HG03432 (cell line): ENCODE measurements around the gene BABAM2.

Experiments used
- ATAC-seq: cut with Tn5 transposase; IDR thresholded peaks from one replicate; pipeline ENCODE4 v1.9.1; 2021; ENCODE audit warnings: mild to moderate bottlenecking, moderate library complexity; ENCODE audit not compliant: unreplicated experiment

The BABAM2 gene

DNA sequence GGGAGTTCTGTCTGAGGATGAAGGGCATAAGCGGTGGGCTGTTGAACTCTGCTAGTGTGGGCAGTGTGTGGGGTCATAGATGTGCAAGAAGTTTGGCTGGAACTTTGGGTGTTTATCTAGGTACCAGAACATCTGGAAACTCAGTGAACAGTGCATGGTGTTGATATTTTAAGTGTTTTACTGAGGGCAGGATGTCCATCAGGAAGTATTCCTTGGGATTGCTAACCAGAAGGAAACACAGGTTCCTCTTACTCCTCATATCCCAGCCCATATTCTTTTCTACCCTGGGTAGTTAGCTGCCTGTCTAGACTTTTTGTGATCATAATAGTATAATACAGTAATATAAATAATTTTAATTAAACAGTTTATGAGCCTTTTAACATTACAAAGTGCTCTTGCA is 15.5 kb downstream of the BABAM2 start:
- ATAC-seq, result no peak

DNA sequence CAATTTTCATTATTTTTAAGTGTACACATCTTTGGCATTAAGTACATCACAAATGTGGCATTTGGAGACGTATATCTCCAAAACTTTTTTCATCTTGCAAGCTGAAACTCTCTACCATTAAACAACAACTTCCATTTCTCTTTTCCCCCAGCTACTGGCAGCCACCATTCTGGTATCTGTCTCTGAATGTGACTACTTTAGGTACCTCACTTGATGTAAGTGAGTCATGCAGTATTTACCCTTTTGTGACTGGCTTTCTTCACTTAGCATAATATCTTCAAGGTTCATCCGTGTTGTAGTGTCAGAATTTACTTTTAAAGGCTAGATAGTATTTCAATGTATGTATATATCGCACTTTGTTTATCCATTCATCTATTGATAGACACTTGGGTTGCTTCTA is 17.0 kb downstream of the BABAM2 start:
- ATAC-seq, result no peak

DNA sequence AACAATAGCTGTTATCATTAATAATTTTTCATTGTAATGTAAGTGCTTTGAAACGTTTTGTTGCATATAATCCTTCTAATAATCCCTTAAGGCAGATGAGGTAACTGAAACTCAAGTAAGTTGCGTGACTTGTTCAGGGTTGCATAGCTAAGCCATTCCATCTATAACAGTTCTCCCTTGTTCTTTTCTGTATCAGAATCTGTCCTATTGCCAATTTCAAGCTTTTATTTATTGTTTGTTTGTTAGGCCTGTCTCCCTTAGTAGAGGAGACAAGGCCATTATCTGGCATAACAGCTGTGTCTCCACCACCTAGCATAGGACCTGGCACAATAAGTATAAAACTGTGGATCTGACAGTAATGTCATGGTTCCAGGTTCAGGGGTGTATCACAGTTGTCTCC is 19.4 kb downstream of the BABAM2 start:
- ATAC-seq, result no peak

DNA sequence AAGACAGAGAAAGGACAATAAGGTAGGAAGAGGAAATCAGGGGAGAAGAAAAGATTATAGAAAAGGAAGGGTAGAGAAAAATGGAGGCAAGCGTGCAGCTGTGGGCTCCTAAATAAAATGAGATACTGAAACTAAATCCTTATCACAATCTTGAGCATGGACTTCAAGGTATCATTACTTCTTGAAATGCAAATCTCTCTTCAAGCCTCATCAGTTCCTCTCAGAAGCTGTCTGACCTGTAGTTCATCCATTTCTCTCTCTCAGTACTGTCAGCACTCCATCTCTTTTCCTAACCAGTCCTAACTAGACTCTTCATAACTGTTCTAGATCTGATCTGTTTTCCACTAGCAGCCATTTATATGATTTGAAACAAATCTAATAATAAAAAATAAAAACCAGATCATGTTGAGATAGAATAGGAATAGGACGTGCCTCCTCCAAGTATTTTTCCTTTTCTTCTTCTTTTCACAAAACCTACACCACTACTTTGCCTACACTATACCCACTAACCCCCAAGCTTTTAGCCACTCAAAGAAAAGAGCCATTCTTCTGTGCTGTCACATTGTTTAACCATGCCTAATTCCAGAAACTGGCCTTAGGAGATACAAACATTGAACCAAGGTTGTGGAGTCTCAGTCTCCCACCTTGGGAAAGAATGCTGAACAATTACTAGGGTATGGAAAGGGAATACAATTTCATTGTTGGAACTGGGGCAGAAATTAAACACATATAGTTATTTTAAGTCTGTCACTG is 21.1 kb downstream of the BABAM2 start:
- no peak for ATAC-seq

DNA sequence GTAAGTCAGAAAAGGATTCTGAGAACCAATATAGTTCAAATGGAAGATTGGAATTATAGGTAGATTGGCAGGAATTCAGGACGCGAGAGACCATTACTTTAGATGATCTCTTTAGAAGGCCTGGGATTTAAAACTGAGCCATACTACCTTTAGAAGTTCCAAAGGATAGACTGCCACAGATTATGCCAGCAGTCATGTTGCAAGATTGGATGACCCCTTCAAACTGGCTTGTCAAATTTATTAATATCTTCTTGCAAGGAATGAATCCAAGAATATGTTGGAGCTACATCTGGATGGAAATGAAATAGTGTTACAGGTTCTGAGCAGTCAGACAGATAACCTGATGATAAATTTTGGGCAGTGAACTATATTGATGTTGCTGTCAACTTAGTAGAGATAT is 22.0 kb downstream of the BABAM2 start:
- ATAC-seq, result no peak

DNA sequence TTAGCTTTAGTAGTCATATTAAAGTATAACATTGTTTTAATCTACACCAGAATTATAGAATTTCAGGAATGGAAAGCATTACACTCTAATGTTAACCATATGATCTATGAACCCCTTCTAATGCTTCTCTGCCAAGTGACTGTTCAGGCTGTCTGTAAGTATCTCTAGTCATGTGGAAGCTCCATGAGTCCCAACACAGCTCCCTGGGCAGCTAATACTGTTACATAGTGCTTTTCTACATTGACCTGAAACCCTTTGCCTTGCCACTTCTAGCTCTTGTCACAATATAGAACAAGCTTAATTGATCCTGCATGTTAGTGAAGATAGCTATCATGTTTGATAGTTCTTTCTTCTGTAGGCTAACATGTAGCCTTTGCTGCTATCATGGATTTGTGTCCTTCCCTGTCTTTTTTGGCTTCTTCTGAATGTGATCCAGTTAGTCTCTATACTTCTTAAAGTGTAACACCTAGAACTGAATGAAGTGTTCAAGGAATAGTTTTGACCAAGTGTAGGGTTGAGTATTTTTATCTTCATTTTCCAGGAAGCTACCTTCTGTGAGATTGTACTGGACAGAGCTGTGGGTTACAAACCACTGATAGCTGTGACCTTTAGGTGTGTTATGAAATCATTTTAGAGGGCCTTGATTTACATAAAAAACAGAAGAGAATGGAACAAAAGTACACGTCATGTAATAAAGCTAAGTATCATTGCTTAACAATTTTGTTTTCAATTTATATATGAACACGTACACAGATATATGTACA is 23.7 kb downstream of the BABAM2 start:
- no peak for ATAC-seq

DNA sequence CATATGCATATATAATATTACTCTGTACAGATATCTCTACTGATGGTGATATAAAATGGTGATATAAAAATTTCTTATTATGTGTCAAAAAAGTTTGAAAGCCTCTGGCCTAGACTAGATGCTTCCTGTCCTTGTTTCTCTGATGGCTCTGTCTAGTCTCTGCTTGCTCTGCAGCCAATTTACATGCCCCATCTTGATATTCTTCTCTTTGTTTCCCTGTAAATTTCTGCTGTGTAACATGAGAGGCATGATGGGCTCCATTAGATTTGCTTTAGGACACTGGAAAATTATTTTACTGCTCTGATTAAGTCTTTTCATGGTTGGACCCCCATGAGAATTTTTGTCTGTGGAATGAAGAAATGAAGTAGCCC is 24.3 kb downstream of the BABAM2 start:
- ATAC-seq, result no peak

DNA sequence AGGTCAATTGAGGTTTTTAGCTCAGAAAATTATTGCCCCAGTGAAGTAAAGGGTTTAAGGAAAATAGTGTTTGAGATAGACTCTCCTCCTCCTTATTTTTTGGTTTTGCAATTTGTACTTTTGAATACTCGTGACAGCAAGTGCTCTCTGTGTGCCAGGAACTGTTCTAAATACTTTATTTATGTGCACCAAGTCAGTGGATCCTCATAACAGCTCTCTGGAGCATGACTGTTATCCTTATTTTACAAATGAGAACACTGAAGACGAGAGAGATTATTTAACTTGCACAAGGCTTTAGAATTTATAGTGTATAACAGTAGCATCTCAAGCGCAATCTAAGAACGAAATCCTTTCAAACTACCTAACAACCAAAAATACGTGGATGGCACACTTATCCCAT is 24.7 kb downstream of the BABAM2 start:
- no peak for ATAC-seq

DNA sequence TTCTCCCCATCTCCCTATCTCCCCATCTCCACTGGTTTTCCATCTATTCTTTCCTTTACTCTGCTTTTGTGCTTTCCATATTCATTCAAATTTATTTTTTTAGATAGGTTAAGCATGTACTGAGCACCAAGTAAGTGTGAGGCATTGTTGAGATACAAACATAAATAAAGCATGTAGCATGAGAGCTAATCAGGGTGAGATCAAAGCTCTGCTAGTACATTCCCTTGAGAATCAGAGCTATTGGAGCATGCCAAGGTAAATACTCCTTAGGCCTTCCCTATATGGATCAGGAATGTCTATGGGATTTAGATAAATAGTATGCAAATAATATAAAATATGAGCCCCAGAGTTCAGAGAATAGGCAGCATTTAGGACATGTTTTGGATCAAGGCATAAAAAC is 25.3 kb downstream of the BABAM2 start:
- ATAC-seq, result no peak

DNA sequence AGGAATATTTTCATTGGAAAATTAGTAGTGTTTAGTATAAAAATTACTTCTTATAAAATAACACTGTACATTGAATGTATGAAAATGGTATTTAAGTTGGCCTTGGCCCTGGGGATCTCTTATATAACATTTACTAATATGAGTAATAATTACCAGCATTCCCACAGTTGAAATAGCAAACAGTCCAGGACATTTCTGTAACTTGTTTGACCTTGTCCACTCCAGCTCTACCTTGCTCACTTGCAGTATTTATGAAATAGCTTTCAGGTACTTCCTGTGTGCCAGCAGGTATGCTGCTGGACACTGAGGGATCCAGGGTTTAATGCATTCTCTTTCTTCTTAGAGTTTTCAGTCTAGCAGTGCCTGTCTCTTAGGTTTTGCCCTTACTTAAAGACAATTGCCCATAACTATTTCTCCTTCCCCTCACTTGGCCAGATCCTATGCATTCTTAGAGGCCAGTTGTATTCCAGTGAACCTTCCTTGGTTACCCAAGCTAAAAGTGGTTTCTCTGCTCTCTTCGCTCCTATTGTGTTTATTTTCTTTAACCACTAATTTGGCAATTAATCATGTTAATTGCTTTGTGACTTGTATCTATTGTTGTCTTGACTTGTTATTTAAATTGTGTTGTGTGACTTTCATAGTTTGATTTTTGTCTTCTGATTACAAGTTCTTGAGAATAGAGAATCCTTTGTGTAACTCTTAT is 25.9 kb downstream of the BABAM2 start:
- ATAC-seq, result no peak

DNA sequence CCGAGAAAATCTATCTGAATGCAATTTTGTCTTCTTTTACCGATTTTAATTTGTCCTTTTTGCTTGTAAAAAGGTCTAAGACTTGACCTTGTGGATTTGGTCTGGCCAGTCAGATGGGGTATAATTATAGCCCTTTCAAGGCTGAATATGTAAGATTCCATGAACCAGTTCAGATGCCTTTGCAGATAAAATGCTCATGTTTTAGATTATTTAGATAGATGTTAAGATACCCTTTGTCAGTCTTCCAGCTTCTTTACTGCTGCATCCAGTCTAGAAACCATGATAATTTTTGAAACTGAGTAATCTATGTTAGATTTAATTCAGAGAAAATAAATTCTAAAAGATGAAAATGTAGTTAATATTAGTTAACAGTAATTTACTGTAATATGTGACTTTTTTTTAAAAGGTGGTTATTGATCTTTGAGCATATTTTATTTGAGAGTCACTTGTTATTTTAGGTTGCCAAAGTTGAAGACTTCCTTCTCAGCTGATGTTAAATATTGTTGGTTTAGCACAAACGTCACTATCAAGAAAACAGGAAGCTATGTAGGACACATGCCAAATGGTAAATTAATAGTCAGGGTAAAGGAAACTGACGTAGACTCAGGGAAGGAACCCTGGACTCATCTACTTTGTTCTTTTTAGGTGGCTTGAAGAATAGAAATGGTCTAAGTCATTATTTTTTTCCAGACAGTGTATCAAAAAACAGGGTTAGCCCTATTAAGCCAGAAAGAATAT is 29.8 kb downstream of the BABAM2 start:
- ATAC-seq, result no peak

DNA sequence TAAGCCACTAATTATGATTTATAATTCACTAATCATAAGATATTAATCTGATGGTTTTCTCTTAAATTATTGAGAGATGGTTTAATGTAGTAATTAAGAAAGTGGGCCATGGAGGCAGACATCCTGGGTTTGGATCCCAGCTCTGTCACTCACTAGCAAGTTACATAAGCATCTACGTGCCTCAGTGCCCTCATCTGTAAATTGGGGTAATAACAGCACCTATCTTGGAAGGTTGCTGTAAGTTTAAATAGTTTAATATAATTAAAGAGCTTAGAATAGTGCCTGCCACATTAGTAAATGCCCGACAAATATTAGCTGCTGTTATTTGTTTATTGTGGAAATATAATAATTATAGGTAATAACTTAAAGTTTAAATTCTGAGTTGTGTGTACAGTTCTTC is 30.9 kb downstream of the BABAM2 start:
- no peak for ATAC-seq

DNA sequence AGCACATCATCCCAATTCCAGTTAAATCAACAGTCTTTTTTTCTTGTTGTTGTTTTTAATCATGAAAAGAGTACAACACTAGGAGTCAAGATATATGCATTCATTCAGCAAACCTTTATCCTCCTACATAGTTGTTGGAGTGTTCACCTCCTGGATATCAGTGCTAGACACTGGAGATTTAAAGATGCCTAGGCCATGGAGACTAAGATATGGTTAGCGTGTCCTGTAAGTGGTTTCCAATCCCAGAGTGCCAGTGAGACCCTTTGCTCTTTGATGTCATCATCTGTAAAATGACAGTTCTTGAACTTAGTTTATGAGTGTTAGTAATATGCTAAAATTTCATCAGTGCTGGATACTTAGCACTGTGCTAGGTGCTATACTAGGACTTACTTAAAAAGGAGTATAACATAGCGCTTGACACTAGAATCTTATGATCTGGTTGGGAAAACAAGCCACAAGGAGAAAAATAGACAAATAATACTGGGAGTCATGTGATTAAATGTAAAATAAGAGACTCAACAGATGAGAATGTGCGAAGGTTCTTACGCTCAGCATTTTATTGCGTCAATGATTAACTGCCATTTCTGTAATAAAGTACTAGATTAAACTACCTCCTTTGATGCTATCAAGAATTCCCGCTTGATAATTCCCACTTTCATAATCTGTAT is 31.5 kb downstream of the BABAM2 start:
- no peak for ATAC-seq

DNA sequence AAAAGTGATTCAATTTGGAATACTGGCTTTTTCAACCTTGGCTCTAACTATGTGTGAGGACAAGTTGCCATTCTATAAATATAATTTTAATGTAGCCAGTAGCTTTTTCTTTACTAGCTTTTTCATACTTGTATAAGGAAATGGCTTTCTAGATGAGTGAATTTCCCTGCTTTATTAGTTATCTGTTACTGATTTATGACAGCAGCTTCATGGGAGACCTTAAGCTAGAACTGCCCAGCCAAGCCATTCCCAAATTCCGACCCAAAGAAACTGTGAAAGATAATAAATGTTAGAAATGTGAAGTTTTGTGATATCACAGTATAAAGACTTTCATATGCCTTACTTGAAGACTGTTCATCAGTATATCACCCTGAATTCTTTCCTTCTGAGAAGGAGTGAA is 32.3 kb downstream of the BABAM2 start:
- ATAC-seq, result no peak

DNA sequence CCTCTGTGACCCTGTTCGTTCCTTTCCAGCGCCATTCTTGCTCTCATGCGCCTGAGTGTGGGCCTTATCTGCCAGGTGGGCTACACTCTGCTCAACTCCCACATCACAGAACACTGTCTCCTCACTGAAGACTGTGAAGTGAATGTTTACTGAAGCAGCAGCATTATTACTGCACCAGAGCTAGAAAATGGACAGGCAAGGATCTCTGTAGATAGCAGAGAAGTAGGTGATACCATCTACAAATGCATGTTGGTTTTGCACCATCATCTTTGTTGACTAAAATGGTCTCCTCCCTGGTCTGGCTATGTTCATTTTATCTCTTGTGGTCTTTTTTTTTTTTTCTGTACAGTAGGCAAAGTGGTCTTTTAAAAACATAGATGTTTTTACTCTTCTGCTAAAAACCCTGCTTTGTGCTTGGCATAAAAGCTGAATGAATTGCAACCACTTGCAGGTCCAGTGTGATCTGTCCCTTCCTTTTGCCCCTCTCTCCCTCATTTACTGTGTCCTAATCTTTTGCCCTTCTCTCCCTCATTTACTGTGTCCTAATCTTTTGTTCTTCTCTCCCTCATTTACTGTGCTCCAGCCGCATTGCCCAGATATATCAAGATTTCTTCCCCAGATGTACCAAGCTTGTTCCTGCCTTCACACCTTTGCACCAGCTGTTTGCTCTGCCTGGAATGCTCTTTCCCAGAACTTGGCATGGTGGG is 35.4 kb downstream of the BABAM2 start:
- no peak for ATAC-seq

DNA sequence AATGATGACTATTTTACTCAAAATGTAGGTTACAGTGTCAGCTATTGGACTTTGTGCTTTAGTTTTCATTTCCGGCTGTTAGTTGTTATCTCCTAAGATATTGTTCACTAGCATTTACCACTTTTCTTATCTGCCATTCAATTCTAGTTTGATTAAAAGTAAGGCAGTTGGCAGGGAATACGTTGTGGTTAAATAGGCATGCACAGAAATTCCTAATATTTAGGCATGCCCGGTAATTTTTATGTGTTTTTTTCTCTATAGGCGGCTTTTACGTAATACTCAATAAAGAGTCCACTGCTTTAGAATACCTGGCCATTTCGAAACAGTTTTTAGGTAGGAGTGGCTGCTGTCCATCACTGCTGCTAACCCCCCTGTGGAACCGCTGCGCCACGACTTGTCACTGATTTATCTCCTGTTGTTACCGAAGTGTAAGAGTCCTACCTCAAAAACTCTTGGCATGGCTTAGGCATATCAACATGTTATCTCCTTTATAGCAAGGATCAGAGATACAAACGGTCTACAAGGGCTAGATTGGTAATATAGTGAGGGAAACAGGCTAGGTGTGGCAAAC is 39.5 kb downstream of the BABAM2 start:
- no peak for ATAC-seq

DNA sequence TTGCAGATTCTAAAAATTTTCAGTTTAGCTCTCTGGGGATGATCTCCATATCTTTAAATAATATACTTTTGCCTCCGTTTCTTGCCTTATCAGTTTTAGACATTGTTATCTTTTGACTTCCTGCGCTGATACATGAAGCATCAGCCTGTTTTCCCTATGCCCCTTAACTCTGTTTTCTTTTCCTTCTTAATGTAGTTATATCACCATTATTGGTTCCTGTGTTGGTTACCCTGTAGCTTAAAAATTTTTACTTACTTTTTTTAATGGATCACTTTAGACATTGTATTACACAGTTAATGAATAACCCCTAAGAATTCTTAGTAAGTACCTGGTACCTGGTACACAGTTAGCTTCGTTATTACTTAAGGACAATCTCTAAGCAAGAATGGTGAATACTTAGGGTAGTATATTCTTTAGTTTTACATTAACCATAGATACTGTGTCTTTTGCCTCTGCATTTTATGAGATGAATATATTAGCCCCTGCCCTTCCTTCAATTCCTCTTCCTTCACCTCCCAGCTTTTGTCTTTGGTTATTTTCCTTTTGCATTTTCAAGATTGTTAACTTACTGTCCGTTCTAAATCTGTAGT is 40.9 kb downstream of the BABAM2 start:
- no peak for ATAC-seq

DNA sequence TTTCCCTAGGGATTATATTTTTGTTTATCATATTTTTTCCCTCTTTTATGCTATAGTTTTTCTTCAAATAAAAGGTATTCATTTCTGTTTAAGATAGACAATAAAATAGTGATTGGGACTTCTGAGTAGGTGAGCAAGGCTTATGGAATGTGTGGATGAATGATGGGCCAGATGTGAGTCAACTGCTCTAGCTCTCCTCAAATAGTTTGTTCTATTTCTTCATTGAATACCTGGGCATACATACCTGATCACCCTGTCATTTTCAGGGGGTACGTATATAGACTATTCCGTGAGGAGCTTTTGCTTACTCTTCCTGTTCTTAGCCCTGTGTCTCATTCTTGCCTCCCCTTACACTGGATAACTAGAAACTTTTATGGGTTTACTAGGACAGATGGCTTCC is 41.9 kb downstream of the BABAM2 start:
- no peak for ATAC-seq

DNA sequence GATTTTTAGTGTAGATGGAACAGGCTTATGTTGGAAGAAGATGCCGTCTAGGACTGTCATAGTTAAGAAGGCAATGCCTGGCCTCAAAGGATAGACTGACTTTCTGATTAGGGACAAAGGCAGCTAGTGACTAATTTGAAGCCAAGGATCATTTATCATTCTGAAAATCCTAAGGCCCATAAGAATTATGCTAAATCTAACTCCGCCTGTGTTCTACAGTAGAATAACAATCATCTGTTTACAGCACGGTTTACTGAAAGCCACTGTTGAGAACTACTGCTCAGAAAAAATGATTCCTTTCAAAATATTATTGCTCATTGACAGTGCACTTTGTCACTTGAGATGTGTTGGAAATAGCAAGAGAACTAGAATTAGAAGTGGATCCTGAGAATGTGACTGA is 44.5 kb downstream of the BABAM2 start:
- no peak for ATAC-seq
